Endothelial cell (in vitro differentiated cells): ENCODE data around the gene TNIK. TPM values are rescaled to one million over a fixed set of nuclear protein-coding genes. Genes with fewer than 3 reads are reported as not detected.

Source experiments
- DNase-seq: peaks from one replicate; pipeline ENCODE4 v3.0.0; 2021; ENCODE audit warnings: low spot score
- H3K27ac Mint-ChIP-seq: one replicate; pipeline ENCODE4 v1.8.0; 2021; ENCODE audit warnings: mixed read lengths, inconsistent platforms; ENCODE audit not compliant: unreplicated experiment
- H3K27me3 Mint-ChIP-seq: one replicate; pipeline ENCODE4 v1.8.0; 2021; ENCODE audit warnings: mild to moderate bottlenecking, moderate library complexity, mixed read lengths, inconsistent platforms; ENCODE audit not compliant: unreplicated experiment
- H3K36me3 Mint-ChIP-seq: one replicate; pipeline ENCODE4 v1.8.0; 2021; ENCODE audit warnings: mild to moderate bottlenecking, low read depth, mixed read lengths, inconsistent platforms; ENCODE audit not compliant: unreplicated experiment
- H3K4me1 Mint-ChIP-seq: one replicate; pipeline ENCODE4 v1.8.0; 2021; ENCODE audit warnings: mild to moderate bottlenecking, mixed read lengths, inconsistent platforms; ENCODE audit not compliant: unreplicated experiment
- H3K4me3 Mint-ChIP-seq: one replicate; pipeline ENCODE4 v1.8.0; 2021; ENCODE audit warnings: mild to moderate bottlenecking, mixed read lengths, inconsistent platforms; ENCODE audit not compliant: unreplicated experiment
- H3K9me3 Mint-ChIP-seq: one replicate; pipeline ENCODE4 v1.8.0; 2021; ENCODE audit warnings: mixed read lengths, inconsistent platforms; ENCODE audit not compliant: unreplicated experiment
- CTCF ChIP-seq: fragments of 200-600 bp; sonication (generic); IDR thresholded peaks from one replicate; pipeline ENCODE4 v1.5.0; 2021; ENCODE audit warnings: antibody characterized with exemption; ENCODE audit not compliant: unreplicated experiment
- total RNA-seq: library from RNA; stranded (reverse); fragmentation: NEBNext Ultra II Directional; extraction: Animal tissue kit (Norgen Biotek cat#: 25700); gene quantifications from one replicate; pipeline ENCODE4 v1.2.1, GENCODE V29; 2021; ENCODE audit not compliant: unreplicated experiment

The TNIK gene
- total RNA-seq, 1 donor from 2014 or later: 67.0 TPM

- Mint-ChIP-seq H3K36me3 (no peaks in the 10 kb centered on the region), H3K9me3 (no peaks in the 10 kb centered on the region), H3K27me3 (no peaks in the 10 kb centered on the region), H3K4me3 (no peak overlapping the region), H3K4me1 (peaks cover 5% of the 10 kb centered on the region), H3K27ac (no peak overlapping the region)
- no peak for TF ChIP-seq CTCF
- DNase-seq: no peak
Observed at GRCh38 chr3:171412473-171412872, 47.7 kb downstream of the TNIK start.

GRCh38 chr3:171412054-171412453, 48.2 kb downstream of the TNIK start:
- Mint-ChIP-seq H3K9me3 (no peaks in the 10 kb centered on the region), H3K4me1 (peaks cover 5% of the 10 kb centered on the region), H3K36me3 (no peaks in the 10 kb centered on the region), H3K27me3 (no peaks in the 10 kb centered on the region), H3K27ac (no peak overlapping the region), H3K4me3 (no peak overlapping the region)
- TF ChIP-seq CTCF: no peak
- no peak for DNase-seq

DNA sequence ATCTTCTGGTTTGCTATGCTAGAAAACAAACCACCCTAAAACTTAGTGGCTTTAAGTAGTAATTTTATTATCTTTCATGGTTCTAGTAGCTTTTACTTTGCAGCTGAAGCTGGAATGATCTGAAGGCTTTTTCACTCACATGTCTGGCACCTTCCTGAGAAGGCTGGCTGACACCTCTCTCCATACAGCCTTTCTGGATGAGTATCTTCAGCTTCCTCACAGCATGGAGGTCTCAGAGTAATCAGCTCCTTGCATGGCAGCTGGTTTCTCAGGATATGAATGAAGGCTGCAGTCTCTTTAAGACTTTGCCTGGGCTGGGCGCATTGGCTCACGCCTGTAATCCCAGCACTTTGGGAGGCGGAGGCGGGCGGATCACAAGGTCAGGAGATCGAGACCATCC, 50.0 kb downstream of the TNIK start:
- Mint-ChIP-seq H3K4me3 (no peak overlapping the region), H3K9me3 (no peaks in the 10 kb centered on the region), H3K27me3 (no peaks in the 10 kb centered on the region), H3K36me3 (peaks cover 6% of the 10 kb centered on the region), H3K27ac (no peak overlapping the region), H3K4me1 (peaks cover 5% of the 10 kb centered on the region)
- TF ChIP-seq CTCF: no peak
- DNase-seq: no peak

DNA sequence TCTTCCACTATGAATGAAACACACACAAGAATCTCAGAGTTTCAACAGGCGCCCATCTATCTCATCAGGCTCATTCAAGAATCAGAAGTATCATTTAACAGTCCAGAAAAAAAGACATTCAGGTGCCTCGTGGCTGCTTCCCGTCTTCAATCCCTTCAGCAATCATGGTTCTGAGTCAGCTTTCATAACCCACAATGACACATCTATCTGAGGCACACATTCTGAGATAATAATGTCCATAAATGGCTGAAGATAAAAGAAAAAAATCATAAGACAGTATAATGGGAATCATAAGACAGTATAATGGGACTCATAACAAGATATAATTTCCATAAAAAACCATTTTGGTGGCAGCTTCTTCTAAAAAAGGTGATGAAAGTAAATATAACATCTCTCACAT, 52.4 kb downstream of the TNIK start:
- no peak for DNase-seq
- peaks cover 4% of the 10 kb centered on the region for H3K4me1 Mint-ChIP-seq
- H3K27ac Mint-ChIP-seq: no peak overlapping the region
- no peaks in the 10 kb centered on the region for H3K27me3 Mint-ChIP-seq
- no peak for TF ChIP-seq CTCF
- H3K36me3 Mint-ChIP-seq: peaks cover 10% of the 10 kb centered on the region
- peaks cover 4% of the 10 kb centered on the region for H3K9me3 Mint-ChIP-seq
- H3K4me3 Mint-ChIP-seq: no peak overlapping the region

DNA sequence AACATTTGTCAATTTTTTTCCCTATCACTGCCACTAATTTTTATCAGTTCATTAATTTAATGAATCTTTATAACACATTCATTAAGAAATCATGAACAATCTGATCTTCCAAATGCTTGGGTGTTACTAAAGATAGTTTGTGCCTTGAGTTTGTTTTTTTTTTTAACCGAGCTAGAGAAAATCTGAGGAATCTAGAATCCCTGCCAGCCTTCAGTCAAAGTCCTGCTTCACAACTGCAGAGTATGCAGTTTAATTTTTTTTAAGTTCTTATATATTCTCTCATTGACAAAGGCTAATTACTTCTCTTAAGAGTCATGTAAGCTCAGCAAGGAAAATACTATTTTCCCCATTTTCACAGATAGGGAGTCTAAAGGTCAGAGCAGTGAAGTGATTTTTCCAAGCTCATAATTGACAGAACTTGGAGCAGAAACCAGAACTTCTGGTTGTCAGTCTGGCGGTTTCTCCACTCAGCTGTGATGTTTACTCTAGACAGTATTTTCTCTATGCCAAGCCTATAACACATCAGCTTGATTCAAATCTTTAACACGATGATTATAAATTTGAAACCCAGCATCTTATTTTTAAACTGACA, 55.7 kb downstream of the TNIK start:
- no peak for DNase-seq
- Mint-ChIP-seq H3K36me3 (peaks cover 20% of the 10 kb centered on the region), H3K4me3 (no peak overlapping the region), H3K27ac (no peak overlapping the region), H3K9me3 (peaks cover 5% of the 10 kb centered on the region), H3K4me1 (peaks cover 18% of the 10 kb centered on the region), H3K27me3 (peaks cover 3% of the 10 kb centered on the region)
- no peak for TF ChIP-seq CTCF
